GM23338 (cell line): ENCODE data around the gene GLP1R. TPM values are rescaled to one million over a fixed set of nuclear protein-coding genes. Genes with fewer than 3 reads are reported as not detected.

Experiments used
- ATAC-seq: fragments of 200-7000 bp; cut with Tn5 transposase; 3 replicates; pipeline ENCODE4 v1.9.1; 2020
- DNase-seq: peaks from one replicate; pipeline ENCODE4 v3.0.0-alpha.2; 2015; ENCODE audit warnings: low spot score
- H2AFZ ChIP-seq: fragments of 200-600 bp; sonication (generic); 2 replicates; pipeline ENCODE4 v1.8.0; 2016; ENCODE audit warnings: antibody characterized with exemption, mild to moderate bottlenecking, moderate library complexity
- H3F3A ChIP-seq: fragments of 200-600 bp; sonication (generic); replicated peaks from 2 replicates; pipeline ENCODE4 v1.8.0; 2017; ENCODE audit warnings: antibody characterized with exemption, mixed run types, low read depth
- H3K27ac ChIP-seq: fragments of 200-600 bp; sonication (generic); 2 replicates; pipeline ENCODE4 v1.6.1; 2016; ENCODE audit warnings: low read depth
- H3K27me3 ChIP-seq: fragments of 200-600 bp; sonication (generic); 2 replicates; pipeline ENCODE4 v1.8.0; 2016; ENCODE audit warnings: mild to moderate bottlenecking, mixed run types, moderate library complexity; ENCODE audit not compliant: insufficient read depth
- H3K36me3 ChIP-seq: fragments of 200-600 bp; sonication (generic); 2 replicates; pipeline ENCODE4 v1.8.0; 2016; ENCODE audit warnings: mild to moderate bottlenecking; ENCODE audit not compliant: insufficient read depth
- H3K4me1 ChIP-seq: fragments of 200-600 bp; sonication (generic); 2 replicates; pipeline ENCODE4 v1.8.0; 2016; ENCODE audit warnings: mild to moderate bottlenecking, moderate library complexity; ENCODE audit not compliant: insufficient read depth
- H3K4me2 ChIP-seq: fragments of 200-600 bp; sonication (generic); 2 replicates; pipeline ENCODE4 v1.7.1; 2017; ENCODE audit warnings: mixed run types
- H3K4me3 ChIP-seq: fragments of 200-600 bp; sonication (generic); 2 replicates; pipeline ENCODE4 v1.6.1; 2016; ENCODE audit warnings: mixed run types
- H3K79me2 ChIP-seq: fragments of 200-600 bp; sonication (generic); replicated peaks from 2 replicates; pipeline ENCODE4 v1.8.0; 2017; ENCODE audit warnings: mild to moderate bottlenecking; ENCODE audit not compliant: insufficient read depth
- H3K9me2 ChIP-seq: fragments of 200-600 bp; sonication (generic); 2 replicates; pipeline ENCODE4 v1.8.0; 2017; ENCODE audit not compliant: insufficient read depth
- H4K20me1 ChIP-seq: fragments of 200-600 bp; sonication (generic); replicated peaks from 2 replicates; pipeline ENCODE4 v1.8.0; 2017; ENCODE audit warnings: mild to moderate bottlenecking; ENCODE audit not compliant: insufficient read depth
- H3K27ac Mint-ChIP-seq: 2 replicates; pipeline ENCODE4 v1.8.0; 2020; ENCODE audit warnings: inconsistent platforms, mild to moderate bottlenecking, moderate library complexity, mixed read lengths
- H3K27me3 Mint-ChIP-seq: 3 replicates; pipeline ENCODE4 v1.8.0; 2022; ENCODE audit warnings: low read depth, mild to moderate bottlenecking, moderate library complexity, mixed read lengths, inconsistent platforms; ENCODE audit not compliant: insufficient read depth, poor library complexity
- H3K36me3 Mint-ChIP-seq: 3 replicates; pipeline ENCODE4 v1.8.0; 2021; ENCODE audit warnings: low read depth, mild to moderate bottlenecking, inconsistent platforms, moderate library complexity, mixed read lengths
- H3K4me1 Mint-ChIP-seq: 3 replicates; pipeline ENCODE4 v1.8.0; 2020; ENCODE audit warnings: mild to moderate bottlenecking, inconsistent platforms, mixed read lengths
- H3K4me3 Mint-ChIP-seq: 3 replicates; pipeline ENCODE4 v1.8.0; 2021; ENCODE audit warnings: moderate library complexity, mild to moderate bottlenecking, inconsistent platforms, mixed read lengths
- H3K9me3 Mint-ChIP-seq: 3 replicates; pipeline ENCODE4 v1.8.0; 2020; ENCODE audit warnings: moderate library complexity, mild to moderate bottlenecking, inconsistent platforms, mixed read lengths
- EZH2phosphoT487 ChIP-seq: fragments of 200-600 bp; sonication (generic); IDR thresholded peaks from one replicate; pipeline ENCODE4 v1.8.1; 2018; ENCODE audit warnings: antibody characterized with exemption; ENCODE audit not compliant: unreplicated experiment
- NANOG ChIP-seq: IDR thresholded peaks from 2 replicates; pipeline ENCODE4 v1.6.1; 2016; ENCODE audit warnings: antibody characterized with exemption, borderline replicate concordance
- ZNF331 ChIP-seq: fragments of 250-450 bp; sonication (Bioruptor Pico); IDR thresholded peaks from 2 replicates; pipeline ENCODE4 v1.5.0; 2020; ENCODE audit warnings: low read depth, mild to moderate bottlenecking, moderate library complexity
- ZNF462 ChIP-seq: fragments of 250-450 bp; sonication (Bioruptor Pico); IDR thresholded peaks from 2 replicates; pipeline ENCODE4 v1.5.0; 2020; ENCODE audit warnings: mild to moderate bottlenecking, moderate library complexity
- polyA plus RNA-seq: library from polyadenylated mRNA; unstranded; fragments of >200 nt; fragmentation: Nextera tagmentation; extraction: Ambion mirVana; gene quantifications from 2 replicates; pipeline ENCODE4 v1.2.1, GENCODE V29; 2016
- total RNA-seq: library from RNA; depleted of rRNA; stranded (reverse); fragments of >200 nt; shearing (Covaris generic); gene quantifications from 2 replicates; pipeline ENCODE4 v1.2.3, GENCODE V29; 2014
- TF ChIP-seq, protein P1 (sequence below): IDR thresholded peaks from 2 replicates; pipeline ENCODE4 v1.6.1; 2016; ENCODE audit warnings: antibody characterized with exemption

GLP1R gene
- total and polyA plus RNA-seq, 2 experiments from 2014 or later, result 0.42 to 3.7 TPM

GRCh38 chr6:39085129-39085797, 36.7 kb downstream of the GLP1R start (continued):
- no peak for TF ChIP-seq ZNF462

GRCh38 chr6:39086294-39086693, 37.7 kb downstream of the GLP1R start:
- H4K20me1 ChIP-seq, result no peaks in the 10 kb centered on the region
- H3K27ac Mint-ChIP-seq, result no peak overlapping the region
- no peaks in the 10 kb centered on the region for H3K36me3 ChIP-seq
- H3K4me1 ChIP-seq, result peaks cover 3% of the 10 kb centered on the region
- TF ChIP-seq ZNF331 (CRISPR knock-in tag), result no peak
- no peak for TF ChIP-seq EZH2phosphoT487
- TF ChIP-seq, protein P1, sequence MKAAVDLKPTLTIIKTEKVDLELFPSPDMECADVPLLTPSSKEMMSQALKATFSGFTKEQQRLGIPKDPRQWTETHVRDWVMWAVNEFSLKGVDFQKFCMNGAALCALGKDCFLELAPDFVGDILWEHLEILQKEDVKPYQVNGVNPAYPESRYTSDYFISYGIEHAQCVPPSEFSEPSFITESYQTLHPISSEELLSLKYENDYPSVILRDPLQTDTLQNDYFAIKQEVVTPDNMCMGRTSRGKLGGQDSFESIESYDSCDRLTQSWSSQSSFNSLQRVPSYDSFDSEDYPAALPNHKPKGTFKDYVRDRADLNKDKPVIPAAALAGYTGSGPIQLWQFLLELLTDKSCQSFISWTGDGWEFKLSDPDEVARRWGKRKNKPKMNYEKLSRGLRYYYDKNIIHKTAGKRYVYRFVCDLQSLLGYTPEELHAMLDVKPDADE, result no peak
- no peak for TF ChIP-seq NANOG
- no peak overlapping the region for H3K4me2 ChIP-seq
- no peaks in the 10 kb centered on the region for H3K9me2 ChIP-seq
- H3K27ac ChIP-seq, result no peak overlapping the region
- H3K4me3 Mint-ChIP-seq, result no peak overlapping the region
- ATAC-seq (no peak), DNase-seq (no peak)
- H3F3A ChIP-seq, result no peaks in the 10 kb centered on the region
- peaks cover 57% of the 10 kb centered on the region for H3K4me1 Mint-ChIP-seq
- peaks cover 15% of the 10 kb centered on the region for H3K27me3 Mint-ChIP-seq
- no peak overlapping the region for H2AFZ ChIP-seq
- H3K27me3 ChIP-seq, result no peaks in the 10 kb centered on the region
- H3K79me2 ChIP-seq, result no peaks in the 10 kb centered on the region
- H3K36me3 Mint-ChIP-seq, result no peaks in the 10 kb centered on the region; the same call in 2 of the 3 replicates
- H3K9me3 Mint-ChIP-seq, result no peaks in the 10 kb centered on the region
- no peak overlapping the region for H3K4me3 ChIP-seq
